Uterus (tissue), 2 donors: ENCODE measurements around the gene ISLR.

Experiments used
- CTCF ChIP-seq, 4 experiments: fragments of 200-600 bp in 2 of 4; fragments of 450-650 bp in 2 of 4; sonication (generic) in 2 of 4; IDR thresholded peaks; one replicate each; pipeline ENCODE4 v1.5.1; 2016 to 2019; ENCODE audit warnings: antibody characterized with exemption in 4 of 4, mild to moderate bottlenecking in 2 of 4, moderate library complexity in 1 of 4
- POLR2A ChIP-seq, 2 donors: fragments of 450-650 bp; IDR thresholded peaks; one replicate each; pipeline ENCODE4 v1.6.1; 2016; ENCODE audit warnings: antibody characterized with exemption in 2 of 2, mild to moderate bottlenecking in 1 of 2, moderate library complexity in 1 of 2

- TF ChIP-seq CTCF (IDR thresholded peaks at IDR 0.05): no peak
- TF ChIP-seq POLR2A (IDR thresholded peaks at IDR 0.05): no peak
These were observed 40.4 kb downstream of the ISLR start for GRCh38 chr15:74213858-74214284.
